ENCODE data around the gene OR5K3.

Gene OR5K3

GRCh38 chr3:98434412-98434811, 43.9 kb downstream of the OR5K3 start:
- no peak for DNase-seq

GRCh38 chr3:98440283-98440682, 49.8 kb downstream of the OR5K3 start:
- no peak for DNase-seq
